Measurements from ENCODE around the gene CAMK4. TPM values are rescaled to one million over a fixed set of nuclear protein-coding genes. Genes with fewer than 3 reads are reported as not detected.

Gene CAMK4
- polyA plus RNA-seq, 1 donor (not counting 4 experiments of a cell fraction or from before 2014, with no cell fraction given) = 0.45 TPM

DNA sequence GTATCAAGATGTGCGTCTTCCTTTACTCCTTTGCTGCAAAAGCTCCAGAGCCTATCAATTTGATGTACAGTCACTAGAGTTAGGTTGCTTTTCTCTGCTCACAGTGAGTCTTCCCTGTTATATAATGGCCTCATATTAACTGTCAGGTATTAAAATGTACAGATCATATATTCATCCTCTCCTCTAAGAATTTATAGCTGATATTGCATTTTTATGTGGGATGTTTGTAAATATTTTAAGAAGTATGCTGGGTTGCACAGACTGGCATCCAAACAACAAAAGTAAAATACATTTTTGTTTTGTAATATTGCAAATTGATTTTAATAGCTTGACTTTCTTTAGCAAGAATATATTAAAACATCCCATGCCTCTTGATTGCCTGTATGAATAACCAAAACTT, 148.6 kb downstream of the CAMK4 start:
- Histone ChIP-seq H3K4me3 (ENCODE audit: control insufficient read depth in 2 of 3, extremely low read depth in 1 of 3, insufficient read depth in 2 of 3, low read depth in 1 of 3, low read length in 3 of 3) (no peak overlapping the region), H3K27ac (ENCODE audit: control insufficient read depth, insufficient read depth, low read length) (no peak overlapping the region), H3K79me2 (ENCODE audit: control insufficient read depth, insufficient read depth, low read length) (no peaks in the 10 kb centered on the region), H3K4me1 (ENCODE audit: control insufficient read depth, extremely low read depth, insufficient read depth, low read length) (peaks cover under 1% of the 10 kb centered on the region), H3K4me2 (ENCODE audit: control insufficient read depth, extremely low read depth, insufficient read depth, low read depth, low read length) (no peak overlapping the region), H3K9ac (ENCODE audit: control insufficient read depth, extremely low read depth, insufficient read depth, low read length) (no peak overlapping the region), H3K36me3 (ENCODE audit: control insufficient read depth in 2 of 2, extremely low read depth in 1 of 2, insufficient read depth in 2 of 2, low read length in 2 of 2) (no peaks in the 10 kb centered on the region), H3K9me1 (ENCODE audit: control insufficient read depth, extremely low read depth, insufficient read depth, low read length) (no peaks in the 10 kb centered on the region), H3K27me3 (ENCODE audit: control insufficient read depth, extremely low read depth, insufficient read depth, low read length) (no peaks in the 10 kb centered on the region), H3K9me3 (ENCODE audit: control insufficient read depth, low read depth, low read length) (no peaks in the 10 kb centered on the region), H4K20me1 (ENCODE audit: control insufficient read depth, extremely low read depth, insufficient read depth, low read length) (no peaks in the 10 kb centered on the region), H2AFZ (ENCODE audit: control insufficient read depth, low read length) (no peak overlapping the region)
- DNase-seq (ENCODE audit: low read depth, low spot score) = no peak
- no peak for TF ChIP-seq EZH2 (IDR thresholded peaks at IDR 0.05; ENCODE audit: low read length)
- no peak for FAIRE-seq
- dilution Hi-C loops (cut with MboI; ENCODE audit: extremely low pct_ligation_motif_present, low sequenced_read_pairs) = no loop called here

DNA sequence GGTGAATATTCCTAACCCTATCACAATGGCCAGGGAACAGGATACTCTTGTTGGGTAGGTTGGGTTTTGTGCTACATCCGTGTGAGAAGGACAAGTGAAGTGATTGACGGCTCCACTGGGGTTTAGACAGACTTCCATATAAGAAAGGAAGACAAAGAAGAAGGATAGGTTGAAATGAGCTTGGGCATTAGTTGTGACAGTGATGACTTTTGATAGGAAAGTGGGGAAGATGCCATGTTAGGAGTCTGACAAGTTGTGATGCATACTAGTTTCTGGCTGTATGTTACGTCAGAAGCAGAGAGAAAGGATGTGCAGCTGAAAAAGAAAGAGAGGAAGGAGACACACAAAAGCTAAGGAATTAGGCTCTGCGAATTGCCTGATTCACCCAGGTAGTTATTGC, 150.2 kb downstream of the CAMK4 start:
- no peaks in the 10 kb centered on the region for H3K9me3 ChIP-seq (ENCODE audit: control insufficient read depth, low read depth, low read length)
- no peak overlapping the region for H3K4me3 ChIP-seq (ENCODE audit: control insufficient read depth in 2 of 3, extremely low read depth in 1 of 3, insufficient read depth in 2 of 3, low read depth in 1 of 3, low read length in 3 of 3)
- peak; percentile 32 for FAIRE-seq
- no peaks in the 10 kb centered on the region for H3K36me3 ChIP-seq (ENCODE audit: control insufficient read depth in 2 of 2, extremely low read depth in 1 of 2, insufficient read depth in 2 of 2, low read length in 2 of 2)
- dilution Hi-C loops (cut with MboI; ENCODE audit: extremely low pct_ligation_motif_present, low sequenced_read_pairs) = no loop called here
- H3K27ac ChIP-seq (ENCODE audit: control insufficient read depth, insufficient read depth, low read length) = no peak overlapping the region
- H3K9me1 ChIP-seq (ENCODE audit: control insufficient read depth, extremely low read depth, insufficient read depth, low read length) = no peaks in the 10 kb centered on the region
- no peaks in the 10 kb centered on the region for H3K4me1 ChIP-seq (ENCODE audit: control insufficient read depth, extremely low read depth, insufficient read depth, low read length)
- no peaks in the 10 kb centered on the region for H3K79me2 ChIP-seq (ENCODE audit: control insufficient read depth, insufficient read depth, low read length)
- H2AFZ ChIP-seq (ENCODE audit: control insufficient read depth, low read length) = no peak overlapping the region
- H4K20me1 ChIP-seq (ENCODE audit: control insufficient read depth, extremely low read depth, insufficient read depth, low read length) = no peaks in the 10 kb centered on the region
- H3K27me3 ChIP-seq (ENCODE audit: control insufficient read depth, extremely low read depth, insufficient read depth, low read length) = no peaks in the 10 kb centered on the region
- no peak for TF ChIP-seq EZH2 (IDR thresholded peaks at IDR 0.05; ENCODE audit: low read length)
- TF ChIP-seq, protein P1, sequence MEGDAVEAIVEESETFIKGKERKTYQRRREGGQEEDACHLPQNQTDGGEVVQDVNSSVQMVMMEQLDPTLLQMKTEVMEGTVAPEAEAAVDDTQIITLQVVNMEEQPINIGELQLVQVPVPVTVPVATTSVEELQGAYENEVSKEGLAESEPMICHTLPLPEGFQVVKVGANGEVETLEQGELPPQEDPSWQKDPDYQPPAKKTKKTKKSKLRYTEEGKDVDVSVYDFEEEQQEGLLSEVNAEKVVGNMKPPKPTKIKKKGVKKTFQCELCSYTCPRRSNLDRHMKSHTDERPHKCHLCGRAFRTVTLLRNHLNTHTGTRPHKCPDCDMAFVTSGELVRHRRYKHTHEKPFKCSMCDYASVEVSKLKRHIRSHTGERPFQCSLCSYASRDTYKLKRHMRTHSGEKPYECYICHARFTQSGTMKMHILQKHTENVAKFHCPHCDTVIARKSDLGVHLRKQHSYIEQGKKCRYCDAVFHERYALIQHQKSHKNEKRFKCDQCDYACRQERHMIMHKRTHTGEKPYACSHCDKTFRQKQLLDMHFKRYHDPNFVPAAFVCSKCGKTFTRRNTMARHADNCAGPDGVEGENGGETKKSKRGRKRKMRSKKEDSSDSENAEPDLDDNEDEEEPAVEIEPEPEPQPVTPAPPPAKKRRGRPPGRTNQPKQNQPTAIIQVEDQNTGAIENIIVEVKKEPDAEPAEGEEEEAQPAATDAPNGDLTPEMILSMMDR (optimal IDR thresholded peaks at IDR 0.05 in 1 of 3, IDR thresholded peaks at IDR 0.05 in 1 of 3, conservative IDR thresholded peaks at IDR 0.05 in 1 of 3; ENCODE audit: extremely low read depth in 1 of 3, insufficient read depth in 2 of 3, low read length in 3 of 3) = no peak
- no peak overlapping the region for H3K4me2 ChIP-seq (ENCODE audit: control insufficient read depth, extremely low read depth, insufficient read depth, low read depth, low read length)
- no peak for DNase-seq (ENCODE audit: low read depth, low spot score)
- H3K9ac ChIP-seq (ENCODE audit: control insufficient read depth, extremely low read depth, insufficient read depth, low read length) = no peak overlapping the region

DNA sequence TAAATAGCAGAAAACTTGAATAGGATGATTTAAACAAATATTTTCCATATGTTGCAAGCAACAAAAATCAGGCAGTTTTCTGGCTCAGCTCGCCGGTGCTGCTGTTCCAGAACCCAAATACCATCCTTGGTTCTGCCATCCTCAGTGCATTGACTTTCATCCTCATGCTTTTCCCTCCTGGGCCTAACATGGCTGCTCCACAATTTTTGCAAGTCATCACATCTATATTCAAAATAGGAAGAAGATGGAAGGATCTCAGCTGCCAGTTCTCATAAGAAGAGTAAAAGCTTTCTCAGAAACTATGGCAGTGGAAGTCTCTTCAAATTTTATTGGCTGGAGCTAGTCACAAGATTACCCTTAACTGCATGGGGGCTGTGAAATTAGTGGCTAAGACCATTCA, 151.5 kb downstream of the CAMK4 start:
- no peak overlapping the region for H3K4me2 ChIP-seq (ENCODE audit: control insufficient read depth, extremely low read depth, insufficient read depth, low read depth, low read length)
- H3K27me3 ChIP-seq (ENCODE audit: control insufficient read depth, extremely low read depth, insufficient read depth, low read length) = no peaks in the 10 kb centered on the region
- FAIRE-seq = no peak
- peaks cover 3% of the 10 kb centered on the region for H3K4me1 ChIP-seq (ENCODE audit: control insufficient read depth, extremely low read depth, insufficient read depth, low read length)
- H3K9me3 ChIP-seq (ENCODE audit: control insufficient read depth, low read depth, low read length) = no peaks in the 10 kb centered on the region
- dilution Hi-C loops (cut with MboI; ENCODE audit: extremely low pct_ligation_motif_present, low sequenced_read_pairs) = no loop called here
- no peak overlapping the region for H3K27ac ChIP-seq (ENCODE audit: control insufficient read depth, insufficient read depth, low read length)
- no peak overlapping the region for H3K9ac ChIP-seq (ENCODE audit: control insufficient read depth, extremely low read depth, insufficient read depth, low read length)
- H2AFZ ChIP-seq (ENCODE audit: control insufficient read depth, low read length) = no peak overlapping the region
- H3K9me1 ChIP-seq (ENCODE audit: control insufficient read depth, extremely low read depth, insufficient read depth, low read length) = no peaks in the 10 kb centered on the region
- H3K36me3 ChIP-seq (ENCODE audit: control insufficient read depth in 2 of 2, extremely low read depth in 1 of 2, insufficient read depth in 2 of 2, low read length in 2 of 2) = no peaks in the 10 kb centered on the region
- H3K79me2 ChIP-seq (ENCODE audit: control insufficient read depth, insufficient read depth, low read length) = no peaks in the 10 kb centered on the region
- TF ChIP-seq, protein P1 (optimal IDR thresholded peaks at IDR 0.05 in 1 of 3, IDR thresholded peaks at IDR 0.05 in 1 of 3, conservative IDR thresholded peaks at IDR 0.05 in 1 of 3; ENCODE audit: extremely low read depth in 1 of 3, insufficient read depth in 2 of 3, low read length in 3 of 3) = no peak
- no peak for TF ChIP-seq EZH2 (IDR thresholded peaks at IDR 0.05; ENCODE audit: low read length)
- H4K20me1 ChIP-seq (ENCODE audit: control insufficient read depth, extremely low read depth, insufficient read depth, low read length) = no peaks in the 10 kb centered on the region
- H3K4me3 ChIP-seq (ENCODE audit: control insufficient read depth in 2 of 3, extremely low read depth in 1 of 3, insufficient read depth in 2 of 3, low read depth in 1 of 3, low read length in 3 of 3) = no peak overlapping the region
- DNase-seq (ENCODE audit: low read depth, low spot score) = no peak

Measured in keratinocyte (primary cell).